SU-DHL-6 (cell line): ENCODE results near the gene RTCB.

Experiments
- EZH2phosphoT487 ChIP-seq: fragments of 200-600 bp; sonication (generic), shearing (Covaris generic); conservative IDR thresholded peaks from 2 replicates; pipeline ENCODE4 v1.6.1; 2018; ENCODE audit warnings: mild to moderate bottlenecking, antibody characterized with exemption, low read length, moderate library complexity, mixed read lengths
- TF ChIP-seq, protein P1 (sequence below): fragments of 200-600 bp; sonication (generic); IDR thresholded peaks from one replicate; pipeline ENCODE4 v1.5.1; 2017; ENCODE audit warnings: antibody characterized with exemption, mild to moderate bottlenecking, low read length, moderate library complexity; ENCODE audit not compliant: insufficient read depth, poor library complexity, severe bottlenecking

DNA sequence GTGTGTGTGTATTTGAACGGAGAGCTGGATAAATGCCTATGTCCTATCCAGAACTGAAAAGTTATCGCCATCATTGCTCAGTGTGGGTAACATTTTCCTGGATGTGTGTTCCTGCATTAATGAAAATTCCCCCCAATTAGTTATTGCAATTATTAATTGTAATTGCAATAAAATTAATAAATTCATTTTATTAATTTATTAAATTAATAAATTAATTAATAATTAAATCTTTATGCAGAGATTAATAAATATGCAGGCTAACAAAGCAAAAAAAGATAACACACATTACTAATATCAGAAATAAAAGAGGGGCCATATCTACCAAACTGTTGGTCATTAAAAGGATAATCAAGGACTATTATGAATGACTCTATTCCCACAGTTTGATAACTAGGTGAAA, 50.8 kb downstream of the RTCB start:
- TF ChIP-seq, protein P1, sequence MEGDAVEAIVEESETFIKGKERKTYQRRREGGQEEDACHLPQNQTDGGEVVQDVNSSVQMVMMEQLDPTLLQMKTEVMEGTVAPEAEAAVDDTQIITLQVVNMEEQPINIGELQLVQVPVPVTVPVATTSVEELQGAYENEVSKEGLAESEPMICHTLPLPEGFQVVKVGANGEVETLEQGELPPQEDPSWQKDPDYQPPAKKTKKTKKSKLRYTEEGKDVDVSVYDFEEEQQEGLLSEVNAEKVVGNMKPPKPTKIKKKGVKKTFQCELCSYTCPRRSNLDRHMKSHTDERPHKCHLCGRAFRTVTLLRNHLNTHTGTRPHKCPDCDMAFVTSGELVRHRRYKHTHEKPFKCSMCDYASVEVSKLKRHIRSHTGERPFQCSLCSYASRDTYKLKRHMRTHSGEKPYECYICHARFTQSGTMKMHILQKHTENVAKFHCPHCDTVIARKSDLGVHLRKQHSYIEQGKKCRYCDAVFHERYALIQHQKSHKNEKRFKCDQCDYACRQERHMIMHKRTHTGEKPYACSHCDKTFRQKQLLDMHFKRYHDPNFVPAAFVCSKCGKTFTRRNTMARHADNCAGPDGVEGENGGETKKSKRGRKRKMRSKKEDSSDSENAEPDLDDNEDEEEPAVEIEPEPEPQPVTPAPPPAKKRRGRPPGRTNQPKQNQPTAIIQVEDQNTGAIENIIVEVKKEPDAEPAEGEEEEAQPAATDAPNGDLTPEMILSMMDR = no peak
- TF ChIP-seq EZH2phosphoT487 = no peak
